ENCODE data around the gene TECPR2. TPM values are rescaled to one million over a fixed set of nuclear protein-coding genes. Genes with fewer than 3 reads are reported as not detected.
A peak's percentile ranks its signal among the peaks of the same experiment; 100 is the strongest.

Gene TECPR2
- total and polyA plus RNA-seq, 2 experiments from 2014 or later, result 9.5 to 20.1 TPM

GRCh38 chr14:102541771-102542170 is 179.0 kb downstream of the TECPR2 start:
- Histone ChIP-seq H3K4me1 (ENCODE audit: insufficient read depth) (peaks cover 50% of the 10 kb centered on the region), H3K4me3 (no peak overlapping the region), H3K79me2 (peaks cover 2% of the 10 kb centered on the region), H3K27ac (no peak overlapping the region), H3K27me3 (no peaks in the 10 kb centered on the region), H3K9me2 (replicated peaks; ENCODE audit: insufficient read depth) (no peaks in the 10 kb centered on the region), H4K20me1 (ENCODE audit: insufficient read depth, poor library complexity, severe bottlenecking) (no peaks in the 10 kb centered on the region), H3K4me2 (no peak overlapping the region), H3K9me3 (ENCODE audit: low read depth) (no peaks in the 10 kb centered on the region), H3K36me3 (replicated peaks; ENCODE audit: insufficient read depth, low read depth) (no peaks in the 10 kb centered on the region), H2AFZ (no peak overlapping the region)
- peak; percentile 6 for DNase-seq (ENCODE audit: low spot score)
- 88% methylated on average over 10 of the region's 10 CpGs for WGBS (ENCODE audit: low lambda C conversion rate, missing lambda C conversion rate)
- TF ChIP-seq EZH2 (IDR thresholded peaks at IDR 0.05; ENCODE audit: borderline replicate concordance) (no peak), CTCF (IDR thresholded peaks at IDR 0.05; ENCODE audit: poor library complexity) (no peak), EZH2phosphoT487 (IDR thresholded peaks at IDR 0.05; ENCODE audit: low read depth, severe bottlenecking, unreplicated experiment) (no peak)

GRCh38 chr14:102544046-102544746 is 181.5 kb downstream of the TECPR2 start:
- peak overlapping the region; percentile 97 for H3K27ac ChIP-seq
- H3K4me2 ChIP-seq, result peak overlapping the region; percentile 73
- peak; percentile 18 for DNase-seq (ENCODE audit: low spot score)
- 34% methylated on average over 22 of the region's 43 CpGs for WGBS (ENCODE audit: low lambda C conversion rate, missing lambda C conversion rate)
- H3K4me1 ChIP-seq (ENCODE audit: insufficient read depth), result peaks cover 57% of the 10 kb centered on the region
- H3K9me2 ChIP-seq (replicated peaks; ENCODE audit: insufficient read depth), result no peaks in the 10 kb centered on the region
- H3K79me2 ChIP-seq, result peaks cover 3% of the 10 kb centered on the region
- no peaks in the 10 kb centered on the region for H4K20me1 ChIP-seq (ENCODE audit: insufficient read depth, poor library complexity, severe bottlenecking)
- TF ChIP-seq EZH2 (IDR thresholded peaks at IDR 0.05; ENCODE audit: borderline replicate concordance), result no peak
- no peak for TF ChIP-seq EZH2phosphoT487 (IDR thresholded peaks at IDR 0.05; ENCODE audit: low read depth, severe bottlenecking, unreplicated experiment)
- TF ChIP-seq CTCF (IDR thresholded peaks at IDR 0.05; ENCODE audit: poor library complexity), result no peak
- no peaks in the 10 kb centered on the region for H3K27me3 ChIP-seq
- no peaks in the 10 kb centered on the region for H3K36me3 ChIP-seq (replicated peaks; ENCODE audit: insufficient read depth, low read depth)
- H3K9me3 ChIP-seq (ENCODE audit: low read depth), result no peaks in the 10 kb centered on the region
- no peak overlapping the region for H2AFZ ChIP-seq
- H3K4me3 ChIP-seq, result no peak overlapping the region

GRCh38 chr14:102544747-102545460 is 182.2 kb downstream of the TECPR2 start:
- 14% methylated on average over 28 of the region's 66 CpGs for WGBS (ENCODE audit: low lambda C conversion rate, missing lambda C conversion rate)
- H3K4me2 ChIP-seq, result peak overlapping the region; percentile 73
- no peak overlapping the region for H3K4me3 ChIP-seq

More at GRCh38 chr14:102544747-102545460, 182.2 kb downstream of the TECPR2 start:
- no peaks in the 10 kb centered on the region for H3K9me3 ChIP-seq (ENCODE audit: low read depth)
- H3K27ac ChIP-seq, result peak overlapping the region; percentile 97
- H3K9me2 ChIP-seq (replicated peaks; ENCODE audit: insufficient read depth), result no peaks in the 10 kb centered on the region
- no peaks in the 10 kb centered on the region for H3K27me3 ChIP-seq
- DNase-seq (ENCODE audit: low spot score), result peak; percentile 82
- no peaks in the 10 kb centered on the region for H4K20me1 ChIP-seq (ENCODE audit: insufficient read depth, poor library complexity, severe bottlenecking)
- no peaks in the 10 kb centered on the region for H3K36me3 ChIP-seq (replicated peaks; ENCODE audit: insufficient read depth, low read depth)
- no peak for TF ChIP-seq EZH2 (IDR thresholded peaks at IDR 0.05; ENCODE audit: borderline replicate concordance)
- TF ChIP-seq CTCF (IDR thresholded peaks at IDR 0.05; ENCODE audit: poor library complexity), result no peak
- no peak for TF ChIP-seq EZH2phosphoT487 (IDR thresholded peaks at IDR 0.05; ENCODE audit: low read depth, severe bottlenecking, unreplicated experiment)
- H3K79me2 ChIP-seq, result peaks cover 3% of the 10 kb centered on the region
- peaks cover 51% of the 10 kb centered on the region for H3K4me1 ChIP-seq (ENCODE audit: insufficient read depth)
- H2AFZ ChIP-seq, result peak overlapping the region; percentile 41
